Fibroblast of upper back skin (primary cell): Measurements from ENCODE around the gene UTS2R.
"Not testable (repeated sequence)": the region's sequence is repeated elsewhere in the genome, so short reads cannot be mapped to it uniquely, and the experiment has no call there.

Experiments
- DNase-seq: peaks from one replicate; pipeline ENCODE4 v3.0.0-alpha.2; 2013

Gene UTS2R

DNA sequence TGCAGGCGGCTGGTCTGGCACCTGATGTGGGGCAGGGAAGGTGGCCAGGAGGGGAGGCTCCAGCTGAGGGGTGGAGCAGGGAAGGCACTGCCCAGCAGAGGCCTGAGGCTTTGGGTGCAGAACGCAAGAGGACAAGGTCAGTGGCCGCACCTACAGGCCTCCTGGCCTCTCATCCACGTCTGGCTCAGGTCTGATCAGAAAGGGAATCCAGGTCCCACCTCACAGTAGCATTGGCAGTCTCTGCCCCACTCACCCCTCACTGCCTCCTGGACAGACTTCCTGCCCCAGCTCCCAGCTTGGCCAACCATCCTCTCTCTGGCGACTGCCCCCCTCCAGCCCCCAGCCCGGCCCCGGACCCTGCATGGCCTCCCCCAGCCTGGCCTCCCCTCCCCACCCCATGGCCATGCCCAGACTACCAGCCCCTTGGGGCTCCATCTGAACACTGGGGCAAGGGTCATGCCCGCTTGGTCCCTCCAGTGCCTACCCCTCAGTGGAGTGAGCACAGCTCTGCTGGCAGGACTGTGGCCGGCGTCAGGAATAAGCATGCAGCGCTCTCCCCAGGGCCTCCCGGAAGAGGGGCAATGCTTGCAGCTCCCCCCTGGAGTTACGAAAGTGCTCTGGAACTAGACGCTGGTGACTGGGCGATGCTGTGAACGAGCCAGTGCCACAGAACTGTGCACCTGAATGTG lies 4.6 kb downstream of the UTS2R start:
- no peak for DNase-seq

GRCh38 chr17:82377294-82377693 lies 5.7 kb downstream of the UTS2R start:
- DNase-seq: not testable (repeated sequence)

DNA sequence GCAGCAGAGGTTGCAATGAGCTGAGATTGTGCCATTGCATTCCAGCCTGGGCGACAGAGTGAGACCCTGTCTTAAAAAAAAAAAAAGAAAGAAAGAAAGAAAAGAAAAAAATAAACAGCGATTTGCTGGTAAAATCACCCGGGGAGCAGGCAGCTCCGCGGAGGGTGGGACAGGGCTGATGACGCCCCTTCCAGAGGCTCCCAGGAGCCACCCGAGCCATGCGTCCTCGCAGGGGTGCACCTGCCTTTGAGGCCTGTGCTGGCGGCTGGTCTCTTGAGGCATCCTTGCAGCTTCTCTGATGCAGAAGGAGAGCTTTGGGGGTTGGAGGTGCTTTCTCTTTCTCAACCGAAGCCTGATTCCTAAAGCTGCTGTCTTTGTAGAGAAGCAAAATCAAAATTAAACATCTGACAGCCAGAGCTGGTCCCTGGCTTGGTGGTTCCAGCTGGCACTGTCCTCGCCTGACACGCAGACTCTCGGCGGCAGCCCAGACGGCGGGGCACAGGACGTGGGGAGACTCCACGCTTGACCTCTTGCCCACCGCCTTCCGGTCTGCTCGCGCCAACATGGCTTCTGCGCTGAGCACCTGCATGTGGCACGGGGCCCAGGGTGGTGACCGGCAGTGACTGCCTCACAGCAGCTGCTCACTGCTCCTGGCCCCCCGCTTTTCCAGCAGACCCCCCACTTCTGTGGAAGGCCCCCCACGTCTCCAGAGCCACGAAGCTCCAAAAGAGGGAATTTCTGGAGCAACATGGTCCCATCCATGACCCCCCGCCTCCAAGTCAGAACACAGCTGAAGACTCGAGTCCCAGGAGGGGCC lies 6.6 kb downstream of the UTS2R start:
- DNase-seq: no peak

- no peak for DNase-seq
These were observed 7.1 kb downstream of the UTS2R start for GRCh38 chr17:82378741-82379021.

DNA sequence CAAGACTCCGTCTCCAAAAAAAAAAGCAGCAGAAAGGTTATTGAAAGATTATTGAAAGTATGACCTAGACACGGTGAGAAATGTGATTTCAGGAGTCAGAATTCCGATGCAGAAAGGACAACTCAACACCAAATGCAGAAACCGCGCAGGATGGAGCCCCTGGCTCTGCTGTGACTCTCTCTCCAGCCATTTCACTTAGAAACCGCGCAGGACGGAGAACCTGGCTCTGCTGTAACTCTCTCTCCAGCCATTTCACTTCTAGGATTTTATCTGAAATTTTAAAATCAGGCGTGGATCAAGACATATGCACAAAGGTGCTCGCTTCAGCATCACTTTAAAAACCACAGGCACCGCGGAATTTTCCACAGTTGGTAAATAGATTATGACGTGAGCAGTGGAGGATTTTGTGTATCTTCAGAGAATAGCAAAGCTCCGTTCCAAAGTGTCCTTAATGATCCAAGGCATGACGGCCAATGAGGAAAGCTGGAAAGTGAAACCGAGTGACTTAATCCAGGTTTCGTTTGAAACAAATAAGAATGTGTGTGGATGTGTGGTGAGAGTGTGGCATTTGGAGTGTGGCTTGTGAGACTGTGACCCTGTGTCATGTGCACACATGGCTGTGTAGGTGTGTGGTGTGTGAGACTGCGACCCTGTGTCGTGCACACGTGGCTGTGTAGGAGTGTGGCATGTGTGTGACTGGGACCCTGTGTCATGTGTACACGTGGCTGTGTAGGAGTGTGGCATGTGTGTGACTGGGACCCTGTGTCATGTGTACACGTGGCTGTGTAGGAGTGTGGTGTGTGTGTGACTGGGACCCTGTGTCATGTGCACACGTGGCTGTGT lies 9.5 kb downstream of the UTS2R start:
- DNase-seq: no peak

GRCh38 chr17:82381703-82382009 lies 10.1 kb downstream of the UTS2R start:
- DNase-seq: not testable (repeated sequence)

- DNase-seq: not testable (repeated sequence)
These were observed 10.8 kb downstream of the UTS2R start for GRCh38 chr17:82382220-82382932.

- DNase-seq: no peak
These were observed 11.3 kb downstream of the UTS2R start for GRCh38 chr17:82382933-82383255.

GRCh38 chr17:82383411-82383810 lies 11.8 kb downstream of the UTS2R start:
- DNase-seq: no peak

DNA sequence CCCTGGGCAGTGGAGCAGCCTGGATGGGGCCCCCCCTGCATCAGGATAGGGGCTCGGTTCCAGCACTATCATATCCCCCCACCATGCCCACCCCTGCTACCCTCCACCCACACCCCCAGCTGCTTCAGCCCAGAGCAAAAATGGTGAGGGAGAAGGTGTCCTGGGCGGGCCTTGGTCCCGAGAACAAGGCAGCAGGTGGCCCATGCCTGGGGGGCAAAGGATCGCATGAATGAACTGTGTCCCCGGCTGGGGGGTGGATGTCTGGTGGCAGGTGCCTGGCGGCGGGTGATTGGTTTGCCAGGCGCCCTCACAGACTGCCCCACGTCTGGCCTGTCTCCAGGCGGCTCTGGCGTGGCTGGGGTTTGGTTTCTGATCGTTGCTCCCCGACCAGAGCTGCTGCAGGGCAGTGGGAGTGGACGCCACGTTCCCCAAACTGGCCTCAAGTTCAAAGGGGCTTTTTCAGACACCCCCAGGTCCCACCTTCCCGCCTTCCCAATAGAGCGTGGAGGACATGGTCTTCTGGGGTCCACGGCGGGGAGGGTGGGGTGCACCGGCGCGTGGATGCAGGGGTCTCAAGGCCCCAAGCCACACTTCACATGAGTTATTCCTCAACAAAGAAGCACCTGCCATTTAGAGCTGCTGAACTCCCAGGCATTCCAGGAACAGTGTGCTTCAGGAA lies 12.6 kb downstream of the UTS2R start:
- DNase-seq: no peak

DNA sequence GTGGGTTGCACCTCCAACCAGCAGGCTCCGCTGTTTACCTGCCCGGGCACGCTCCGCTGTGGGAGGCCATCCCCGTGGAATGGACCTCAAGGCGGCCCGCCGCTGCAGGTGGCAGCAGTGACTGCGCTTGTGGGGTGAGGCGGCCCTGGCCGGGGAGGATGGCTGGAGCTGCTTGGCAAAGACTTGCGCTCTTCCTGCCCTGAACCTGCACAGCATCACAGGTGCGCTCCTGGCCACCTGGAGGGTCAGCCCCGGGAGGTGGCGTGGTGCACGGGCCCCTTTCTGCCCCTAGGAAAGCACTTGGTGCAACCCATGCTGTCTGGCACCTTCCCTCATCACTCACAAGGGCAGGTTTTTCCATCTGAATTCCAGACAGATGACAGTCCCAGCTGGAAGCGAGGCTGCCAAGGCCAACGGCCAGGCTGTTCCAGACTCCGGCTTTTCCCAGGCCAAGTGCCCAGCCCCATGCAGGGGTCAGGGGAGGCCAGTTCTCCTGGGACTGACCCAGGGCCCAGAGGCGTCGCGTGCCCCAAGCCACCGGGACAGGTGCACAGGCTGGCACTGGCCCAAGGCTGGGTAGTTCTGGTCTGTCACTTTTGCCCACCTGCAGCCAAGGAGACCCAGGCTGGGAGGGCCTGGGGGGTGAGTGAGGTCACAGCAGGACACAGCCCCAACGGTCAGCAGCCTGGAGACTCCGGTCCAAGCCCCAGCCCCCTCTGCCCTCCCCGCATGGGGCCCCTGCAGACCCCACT lies 13.3 kb downstream of the UTS2R start:
- peak; percentile 12 for DNase-seq

GRCh38 chr17:82385559-82386254 lies 14.1 kb downstream of the UTS2R start:
- DNase-seq: no peak

DNA sequence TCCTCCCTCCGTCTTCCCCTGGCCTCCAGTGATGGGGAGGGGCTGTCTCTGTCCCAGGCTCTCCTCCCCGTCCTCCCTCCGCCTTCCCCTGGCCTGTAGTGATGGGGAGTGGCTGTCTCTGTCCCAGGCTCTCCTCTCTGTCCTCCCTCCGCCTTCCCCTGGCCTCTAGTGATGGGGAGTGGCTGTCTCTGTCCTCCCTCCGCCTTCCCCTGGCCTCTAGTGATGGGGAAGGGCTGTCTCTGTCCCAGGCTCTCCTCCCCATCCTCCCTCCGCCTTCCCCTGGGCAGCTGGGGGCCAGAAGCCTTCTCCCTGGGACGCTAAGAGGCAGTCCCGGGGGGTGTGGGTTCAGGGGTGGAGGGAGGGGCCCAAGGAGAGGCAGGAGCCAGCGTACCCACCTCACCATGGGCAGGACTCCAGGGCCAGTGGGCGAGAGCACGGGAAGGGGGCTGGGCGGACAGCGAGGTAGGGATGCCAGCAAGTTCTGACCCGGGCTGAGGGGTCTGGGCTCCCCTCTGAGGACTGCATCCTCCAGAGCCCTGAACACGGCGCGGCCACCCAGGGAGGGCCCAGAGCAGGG lies 14.8 kb downstream of the UTS2R start:
- DNase-seq: no peak

- no peak for DNase-seq
These were observed 15.5 kb downstream of the UTS2R start for GRCh38 chr17:82386881-82387704.

DNA sequence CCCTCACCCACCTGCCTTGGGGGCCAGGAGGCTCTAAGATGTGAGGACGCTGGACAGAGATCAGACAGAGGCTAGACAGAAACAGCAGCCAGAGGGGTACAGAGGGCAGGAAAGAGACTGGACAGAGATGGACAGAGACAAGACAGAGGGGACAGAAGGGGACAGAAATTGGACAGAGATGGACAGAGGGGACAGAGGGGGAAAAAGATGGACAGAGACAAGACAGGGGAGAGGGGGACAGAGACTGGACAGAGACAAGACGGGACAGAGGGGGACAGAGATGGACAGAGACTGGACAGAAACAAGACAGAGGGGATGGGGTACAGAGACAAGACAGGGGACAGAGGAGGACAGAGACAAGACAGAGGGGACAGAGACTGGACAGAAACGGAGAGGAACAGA lies 16.1 kb downstream of the UTS2R start:
- DNase-seq: no peak

- no peak for DNase-seq
These were observed 16.8 kb downstream of the UTS2R start for GRCh38 chr17:82388223-82388921.

GRCh38 chr17:82388922-82389283 lies 17.3 kb downstream of the UTS2R start:
- no peak for DNase-seq

DNA sequence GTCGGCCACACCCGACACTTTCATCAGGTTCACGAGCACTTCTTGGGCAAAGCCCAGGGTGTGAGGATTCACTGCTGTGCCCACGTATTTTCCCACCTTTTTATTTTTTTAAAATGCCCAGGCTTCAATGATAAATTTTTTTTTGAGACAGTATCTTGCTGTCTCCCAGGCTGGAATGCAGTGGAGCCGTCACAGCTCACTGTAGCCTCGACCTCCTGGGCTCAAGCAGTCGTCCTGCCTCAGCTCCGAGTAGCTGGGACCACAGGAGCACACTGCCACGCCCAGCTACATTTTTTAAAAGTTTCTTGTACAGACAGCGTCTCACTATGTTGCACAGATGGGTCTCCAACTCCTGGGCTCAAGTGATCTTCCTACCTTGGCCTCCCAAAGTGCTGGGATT lies 17.8 kb downstream of the UTS2R start:
- no peak for DNase-seq

- no peak for DNase-seq
These were observed 18.7 kb downstream of the UTS2R start for GRCh38 chr17:82390015-82390859.
